Thymus (tissue), 11 donors: ENCODE results near the gene BRINP1. TPM values are rescaled to one million over a fixed set of nuclear protein-coding genes. Genes with fewer than 3 reads are reported as not detected.

Source experiments
- DNase-seq, 9 donors: peaks; one replicate each; pipeline ENCODE4 v3.0.0-alpha.2; 2013; ENCODE audit warnings: low spot score in 9 of 9, low read depth in 6 of 9, missing footprints in 1 of 9
- H3K27ac ChIP-seq, 2 donors: one replicate each; pipeline ENCODE4 v1.5.1; 2013; ENCODE audit warnings: control low read depth in 1 of 2, low read depth in 1 of 2, low read length in 1 of 2, mild to moderate bottlenecking in 1 of 2, moderate library complexity in 1 of 2
- H3K27me3 ChIP-seq, 2 donors: one replicate each; pipeline ENCODE4 v1.5.1; 2013; ENCODE audit warnings: low read length in 1 of 2; ENCODE audit not compliant: control insufficient read depth in 2 of 2, insufficient read depth in 1 of 2
- H3K36me3 ChIP-seq, 2 donors: one replicate each; pipeline ENCODE4 v1.5.1; 2013; ENCODE audit warnings: low read length in 1 of 2, mild to moderate bottlenecking in 1 of 2, moderate library complexity in 1 of 2; ENCODE audit not compliant: control insufficient read depth in 2 of 2, insufficient read depth in 2 of 2
- H3K4me1 ChIP-seq, 2 donors: one replicate each; pipeline ENCODE4 v1.5.1; 2013; ENCODE audit warnings: low read length in 2 of 2; ENCODE audit not compliant: control insufficient read depth in 2 of 2, insufficient read depth in 2 of 2
- H3K4me3 ChIP-seq, 2 donors: one replicate each; pipeline ENCODE4 v1.5.1; 2013; ENCODE audit warnings: low read length in 2 of 2, control low read depth in 1 of 2, mild to moderate bottlenecking in 1 of 2
- H3K9me3 ChIP-seq, 2 donors: one replicate each; pipeline ENCODE4 v1.5.1; 2013; ENCODE audit warnings: low read length in 1 of 2, mild to moderate bottlenecking in 1 of 2; ENCODE audit not compliant: control insufficient read depth in 2 of 2, insufficient read depth in 1 of 2
- WGBS: extraction: QIAGEN DNeasy Blood & Tissue Kit; methylation state at CpG from one replicate; pipeline ENCODE4 v1.1.7; 2013; 5-methylcytosine and 5-hydroxymethylcytosine counted together
- polyA plus RNA-seq: library from polyadenylated mRNA; stranded (reverse); fragments of 200-250 nt; gene quantifications from one replicate; pipeline ENCODE4 v1.2.3, GENCODE V29; 2013
- total RNA-seq: library from RNA; stranded (reverse); fragments of 120-200 nt; gene quantifications from one replicate; pipeline ENCODE4 v1.2.4, GENCODE V29; 2013
- donor health status: healthy.

BRINP1 gene
- total and polyA plus RNA-seq, 2 donors, result 1.2 to 5.6 TPM

DNA sequence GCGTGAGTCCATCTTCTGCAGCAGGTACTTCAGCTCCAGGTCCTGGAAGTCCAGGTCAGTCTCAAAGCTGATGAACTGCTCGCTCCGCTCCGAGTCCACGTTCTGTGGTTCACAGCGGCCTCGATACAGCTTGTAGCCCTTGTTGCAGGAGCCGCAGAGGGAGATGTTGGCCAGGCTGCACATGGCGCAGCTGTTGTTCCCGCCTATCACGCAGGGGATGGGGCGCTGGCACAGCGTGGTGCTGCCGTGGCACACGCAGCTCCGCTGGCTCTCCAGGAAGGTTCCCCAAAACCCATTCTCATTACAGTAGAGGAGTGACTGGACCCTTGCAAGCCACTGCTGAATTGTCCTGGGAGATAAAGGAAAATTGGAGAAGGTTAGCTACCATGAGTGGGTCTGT is 201.4 kb downstream of the BRINP1 start:
- 97% methylated on average over 16 of the region's 16 CpGs for WGBS
- H3K36me3 ChIP-seq, result no peaks in the 10 kb centered on the region
- no peak overlapping the region for H3K4me3 ChIP-seq
- H3K4me1 ChIP-seq, result no peaks in the 10 kb centered on the region
- no peaks in the 10 kb centered on the region for H3K27me3 ChIP-seq
- peaks cover 0 to 5% of the 10 kb centered on the region in 2 donors for H3K9me3 ChIP-seq
- DNase-seq, result no peak
- no peak overlapping the region for H3K27ac ChIP-seq

DNA sequence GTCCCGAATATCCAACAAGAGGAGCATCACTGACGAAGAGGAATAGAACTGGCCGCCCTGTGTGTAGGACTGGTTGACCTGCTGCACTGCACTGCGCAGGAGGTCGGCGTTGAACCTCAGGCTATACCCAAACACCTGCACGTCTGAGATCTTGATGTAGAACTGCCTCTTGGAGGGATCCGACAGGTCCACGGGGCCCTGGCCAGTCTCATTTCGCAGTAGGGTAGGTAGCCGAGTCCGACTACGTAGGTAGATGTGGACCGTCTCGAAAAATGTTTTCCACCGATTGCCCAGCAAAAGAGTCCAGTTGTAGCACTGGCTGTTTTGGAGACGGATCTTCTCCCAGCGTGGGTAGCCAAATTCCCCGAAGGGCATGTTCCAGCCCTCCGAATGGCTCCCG is 202.0 kb downstream of the BRINP1 start:
- Histone ChIP-seq H3K36me3 (no peaks in the 10 kb centered on the region), H3K4me1 (no peaks in the 10 kb centered on the region), H3K27me3 (no peaks in the 10 kb centered on the region), H3K27ac (no peak overlapping the region), H3K4me3 (no peak overlapping the region), H3K9me3 (peaks cover 0 to 5% of the 10 kb centered on the region in 2 donors)
- DNase-seq, result no peak
- WGBS, result 96% methylated on average over 21 of the region's 21 CpGs

DNA sequence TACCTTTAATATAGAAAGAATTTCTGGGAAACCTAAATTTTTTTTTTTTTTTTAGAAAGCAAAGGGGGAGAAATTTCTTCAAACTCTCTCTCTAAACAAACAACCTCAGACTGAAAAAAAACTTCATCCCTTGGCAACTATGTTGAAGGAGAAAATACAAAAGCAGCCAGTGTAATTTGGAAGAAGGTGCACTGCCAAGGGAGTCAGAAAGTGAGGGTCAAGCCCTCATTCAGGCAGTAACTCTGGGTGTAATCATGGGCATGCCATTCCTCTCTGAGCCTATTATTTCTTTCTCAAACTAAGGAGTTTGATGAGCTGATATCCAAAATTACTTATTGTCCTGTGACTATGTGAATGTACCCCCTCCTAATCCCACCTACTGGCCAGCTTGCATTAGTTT is 203.1 kb downstream of the BRINP1 start:
- Histone ChIP-seq H3K27me3 (no peaks in the 10 kb centered on the region), H3K36me3 (no peaks in the 10 kb centered on the region), H3K4me1 (no peaks in the 10 kb centered on the region), H3K27ac (no peak overlapping the region), H3K4me3 (no peak overlapping the region), H3K9me3 (peaks cover 0 to 5% of the 10 kb centered on the region in 2 donors)
- DNase-seq, result no peak

DNA sequence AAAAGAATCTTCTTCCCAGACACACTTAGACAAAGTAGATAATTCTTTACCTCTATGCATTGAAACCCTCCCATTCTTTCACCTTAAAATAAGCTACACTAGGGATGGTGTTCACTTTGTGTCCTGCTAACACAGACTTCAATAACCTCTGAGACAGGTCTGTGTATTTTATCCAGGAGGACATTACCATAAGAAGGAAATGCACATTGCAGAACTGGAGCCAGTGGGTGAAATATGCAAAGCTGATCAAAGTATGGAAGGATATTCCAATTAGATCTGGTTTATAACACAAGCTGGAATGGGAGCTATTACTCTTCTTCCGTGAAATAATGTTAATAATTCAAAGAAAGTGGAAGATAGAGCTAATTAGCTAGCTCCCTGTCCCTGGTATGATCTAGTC is 204.1 kb downstream of the BRINP1 start:
- Histone ChIP-seq H3K4me1 (no peaks in the 10 kb centered on the region), H3K36me3 (no peaks in the 10 kb centered on the region), H3K4me3 (no peak overlapping the region), H3K27ac (no peak overlapping the region), H3K27me3 (no peaks in the 10 kb centered on the region), H3K9me3 (peaks cover 0 to 5% of the 10 kb centered on the region in 2 donors)
- no peak for DNase-seq
- WGBS, result 85% methylated on average over 1 of the region's 1 CpG

DNA sequence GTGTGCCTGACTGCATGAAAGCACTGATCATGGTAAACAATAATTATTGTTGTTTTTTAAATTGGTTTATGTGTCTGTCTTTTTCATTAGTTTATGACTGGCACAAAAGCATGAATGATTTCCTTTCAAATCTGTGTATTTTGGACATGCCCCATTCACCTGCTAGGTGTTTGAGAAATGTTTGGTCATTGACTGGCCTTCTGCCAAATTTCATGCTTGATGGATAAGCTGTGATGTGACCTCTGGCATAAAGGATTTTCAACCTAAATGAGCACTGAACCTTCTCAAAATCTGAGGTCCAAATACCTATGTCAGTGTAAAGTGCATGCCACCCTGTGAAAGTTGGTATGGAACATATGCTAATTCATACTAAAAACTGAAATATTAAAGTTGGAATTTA is 204.5 kb downstream of the BRINP1 start:
- Histone ChIP-seq H3K27me3 (no peaks in the 10 kb centered on the region), H3K4me1 (no peaks in the 10 kb centered on the region), H3K4me3 (no peak overlapping the region), H3K9me3 (peaks cover 0 to 5% of the 10 kb centered on the region in 2 donors), H3K27ac (no peak overlapping the region), H3K36me3 (no peaks in the 10 kb centered on the region)
- DNase-seq, result no peak

DNA sequence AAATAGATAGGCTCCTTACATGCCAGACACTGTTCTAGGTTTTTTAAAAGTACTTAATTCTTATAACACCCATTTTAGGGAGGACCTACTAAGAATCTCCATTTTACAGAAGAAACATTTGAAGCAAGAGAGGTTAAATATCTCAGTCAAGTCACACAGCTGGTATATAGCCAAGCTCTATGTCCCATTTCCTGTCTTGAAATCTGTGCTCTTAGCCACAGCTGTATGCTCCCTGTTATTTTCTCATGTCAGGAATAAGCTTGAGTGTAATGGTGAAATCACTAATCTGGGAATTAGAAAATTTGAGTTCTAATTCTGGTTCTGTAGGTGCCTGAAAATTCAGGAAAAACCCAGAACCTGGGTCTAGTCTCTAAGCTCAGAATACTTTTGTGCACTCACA is 208.7 kb downstream of the BRINP1 start:
- Histone ChIP-seq H3K9me3 (no peaks in the 10 kb centered on the region), H3K36me3 (no peaks in the 10 kb centered on the region), H3K27me3 (no peaks in the 10 kb centered on the region), H3K4me1 (no peaks in the 10 kb centered on the region), H3K27ac (no peak overlapping the region), H3K4me3 (no peak overlapping the region)
- DNase-seq, result no peak

DNA sequence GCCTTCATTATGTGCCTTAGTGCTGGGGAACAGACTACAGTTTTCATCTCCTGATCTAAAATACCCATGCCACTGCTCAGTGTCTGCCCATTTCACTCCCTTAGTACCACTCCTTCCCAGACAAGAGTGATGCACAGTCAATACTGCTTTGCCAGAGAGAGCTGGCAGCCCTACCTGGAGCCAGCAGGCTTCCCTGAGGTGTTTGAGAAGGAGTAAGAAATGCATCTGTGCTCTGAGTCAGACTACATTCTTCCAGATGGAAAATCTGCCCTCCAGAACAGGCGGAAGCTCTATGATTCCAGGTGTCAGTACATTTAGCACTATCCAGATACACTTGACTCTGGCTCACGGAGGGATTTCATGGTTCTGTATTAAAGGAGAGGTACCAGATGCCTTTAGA is 209.8 kb downstream of the BRINP1 start:
- H3K27ac ChIP-seq, result no peak overlapping the region
- WGBS, result 91% methylated on average over 2 of the region's 2 CpGs
- H3K9me3 ChIP-seq, result no peaks in the 10 kb centered on the region
- no peak for DNase-seq
- no peaks in the 10 kb centered on the region for H3K4me1 ChIP-seq
- H3K27me3 ChIP-seq, result no peaks in the 10 kb centered on the region
- no peaks in the 10 kb centered on the region for H3K36me3 ChIP-seq
- no peak overlapping the region for H3K4me3 ChIP-seq

DNA sequence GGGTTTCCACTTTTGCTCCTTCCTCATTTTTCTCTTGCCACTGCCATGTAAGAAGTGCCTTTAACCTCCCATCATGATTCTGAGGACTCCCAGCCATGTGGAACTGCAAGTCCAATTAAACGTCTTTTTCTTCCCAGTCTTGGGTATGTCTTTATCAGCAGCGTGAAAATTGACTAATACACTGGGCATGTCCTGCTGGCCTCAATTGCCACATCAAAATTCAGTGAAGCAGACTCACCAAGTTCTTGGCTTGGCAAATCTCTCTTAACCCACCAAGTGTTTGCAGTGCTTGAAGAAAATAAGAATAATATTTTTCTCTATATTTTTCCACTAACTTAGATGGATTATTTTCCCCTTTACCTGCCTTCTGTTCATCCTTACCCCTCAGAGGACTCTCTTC is 212.0 kb downstream of the BRINP1 start:
- Histone ChIP-seq H3K27ac (no peak overlapping the region), H3K27me3 (no peaks in the 10 kb centered on the region), H3K4me1 (no peaks in the 10 kb centered on the region), H3K36me3 (no peaks in the 10 kb centered on the region), H3K9me3 (no peaks in the 10 kb centered on the region), H3K4me3 (no peak overlapping the region)
- WGBS, result 90% methylated on average over 2 of the region's 2 CpGs
- DNase-seq, result no peak

DNA sequence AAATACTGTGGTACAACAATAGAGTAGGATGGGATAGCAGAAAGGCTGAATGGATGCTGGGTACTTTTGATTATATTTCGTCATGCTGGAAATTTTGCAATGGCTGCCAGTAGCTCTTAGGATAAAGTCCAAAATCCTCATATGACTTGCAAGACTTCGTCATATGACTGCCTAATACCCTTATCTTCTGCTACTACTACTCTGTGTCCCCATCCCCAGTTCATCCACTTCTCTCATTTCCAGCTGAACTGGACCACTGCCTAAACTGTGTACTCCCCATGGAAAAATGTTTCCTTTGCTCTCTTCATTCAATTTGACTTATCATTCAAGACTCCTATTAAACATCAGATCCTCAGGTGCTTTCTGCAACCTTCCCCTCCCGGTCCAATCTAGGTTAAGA is 212.9 kb downstream of the BRINP1 start:
- no peaks in the 10 kb centered on the region for H3K9me3 ChIP-seq
- no peaks in the 10 kb centered on the region for H3K4me1 ChIP-seq
- no peaks in the 10 kb centered on the region for H3K27me3 ChIP-seq
- H3K27ac ChIP-seq, result no peak overlapping the region
- H3K36me3 ChIP-seq, result no peaks in the 10 kb centered on the region
- WGBS, result 71% methylated on average over 3 of the region's 3 CpGs
- DNase-seq, result no peak
- H3K4me3 ChIP-seq, result no peak overlapping the region

DNA sequence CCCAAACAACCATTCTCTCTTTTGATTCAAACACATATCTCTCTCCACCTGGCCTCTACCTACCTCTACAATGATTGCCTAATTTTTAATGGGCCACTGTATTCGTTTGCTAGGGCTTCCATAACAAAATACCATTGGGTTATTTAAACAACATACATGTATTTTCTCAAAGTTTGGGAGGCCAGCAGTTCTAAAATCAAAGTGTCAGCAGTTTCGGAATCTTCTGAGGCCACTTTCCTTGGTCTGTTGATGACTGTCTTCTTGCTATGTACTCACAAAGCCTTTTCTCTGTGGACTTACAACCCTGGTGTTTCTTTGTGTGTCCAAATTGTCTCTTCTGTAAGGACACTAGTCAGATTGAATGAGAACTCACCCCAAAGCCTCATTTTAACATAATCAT is 214.7 kb downstream of the BRINP1 start:
- WGBS, result 88% methylated on average over 2 of the region's 2 CpGs
- no peak overlapping the region for H3K4me3 ChIP-seq
- H3K27ac ChIP-seq, result no peak overlapping the region
- no peaks in the 10 kb centered on the region for H3K27me3 ChIP-seq
- no peak for DNase-seq
- no peaks in the 10 kb centered on the region for H3K4me1 ChIP-seq
- no peaks in the 10 kb centered on the region for H3K36me3 ChIP-seq
- H3K9me3 ChIP-seq, result no peaks in the 10 kb centered on the region
